Right lobe of liver (tissue), 6 donors: ENCODE results near the gene PTPRN2. TPM values are rescaled to one million over a fixed set of nuclear protein-coding genes. Genes with fewer than 3 reads are reported as not detected.

Source experiments
- ATAC-seq, 4 donors: fragments of 200-7000 bp; cut with Tn5 transposase; one replicate each; pipeline ENCODE4 v1.9.1; 2020; ENCODE audit warnings: mild to moderate bottlenecking in 4 of 4, moderate library complexity in 4 of 4
- DNase-seq, 3 donors: peaks; one replicate each; pipeline ENCODE4 v3.0.0-alpha.2; 2020
- H3K27ac ChIP-seq, 3 donors: fragments of 200-600 bp; one replicate each; pipeline ENCODE4 v1.8.0; 2022
- H3K27me3 ChIP-seq, 2 donors: fragments of 200-600 bp; one replicate each; pipeline ENCODE4 v1.8.0; 2022
- H3K36me3 ChIP-seq, 4 donors: fragments of 200-600 bp; sonication (generic) in 1 of 4; one replicate each; pipeline versions ENCODE4 v1.5.1 to v1.8.0; 2017 to 2022; ENCODE audit warnings: control low read depth in 1 of 4
- H3K4me1 ChIP-seq, 4 donors: fragments of 200-600 bp; sonication (generic) in 1 of 4; one replicate each; pipeline versions ENCODE4 v1.5.1 to v1.8.0; 2017 to 2022; ENCODE audit warnings: control low read depth in 1 of 4
- H3K4me3 ChIP-seq, 3 donors: fragments of 200-600 bp; one replicate each; pipeline ENCODE4 v1.8.0; 2022
- H3K9me3 ChIP-seq, 4 donors: fragments of 200-600 bp; sonication (generic) in 1 of 4; one replicate each; pipeline versions ENCODE4 v1.5.1 to v1.8.0; 2017 to 2022; ENCODE audit warnings: control low read depth in 1 of 4
- POLR2A ChIP-seq: fragments of 450-650 bp; IDR thresholded peaks from one replicate; pipeline ENCODE4 v1.6.1; 2017; ENCODE audit warnings: antibody characterized with exemption, mild to moderate bottlenecking
- WGBS: methylation state at CpG from one replicate; pipeline ENCODE4 v1.1.6; 2018; ENCODE audit warnings: low coverage, low lambda C conversion rate; ENCODE audit not compliant: insufficient coverage; ENCODE audit errors: missing lambda C conversion rate; 5-methylcytosine and 5-hydroxymethylcytosine counted together
- intact Hi-C, 2 donors: fragments of 100-400 bp; cut with DNase I; formaldehyde crosslinking; loops; one replicate each; pipeline versions ENCODE4 v1.11.2 to v1.14.1; 2022
- total RNA-seq, 6 experiments: library from RNA; depleted of rRNA in 2 of 6; stranded (reverse); fragments of >200 nt in 2 of 6; fragmentation: NEBNext Ultra II Directional in 3 of 6; extraction: Animal tissue kit (Norgen Biotek cat#: 25700) in 3 of 6; gene quantifications; one replicate each; pipeline versions ENCODE4 v1.1.0 to v1.2.4, GENCODE V29; 2016 to 2023
- TF ChIP-seq, protein P1 (sequence below), 4 donors: fragments of 200-600 bp in 3 of 4; fragments of 450-650 bp in 1 of 4; IDR thresholded peaks; one replicate each; pipeline versions ENCODE4 v1.5.1 to v1.8.0; 2016 to 2022; ENCODE audit warnings: antibody characterized with exemption in 4 of 4, mild to moderate bottlenecking in 2 of 4
- donor health status: DM: no; HTN: yes; CAD: no.
- donor health status: DM: no; HTN: no; CAD: no.
- donor health status: DM: no; HTN: no; CAD: no.
- donor health status: DM: no; HTN: yes; CAD: no.
- donor health status: DM: no; HTN: yes; CAD: no.

Gene PTPRN2
- total RNA-seq, 6 experiments from 2014 or later = 0.15 to 0.87 (median 0.67) TPM

DNA sequence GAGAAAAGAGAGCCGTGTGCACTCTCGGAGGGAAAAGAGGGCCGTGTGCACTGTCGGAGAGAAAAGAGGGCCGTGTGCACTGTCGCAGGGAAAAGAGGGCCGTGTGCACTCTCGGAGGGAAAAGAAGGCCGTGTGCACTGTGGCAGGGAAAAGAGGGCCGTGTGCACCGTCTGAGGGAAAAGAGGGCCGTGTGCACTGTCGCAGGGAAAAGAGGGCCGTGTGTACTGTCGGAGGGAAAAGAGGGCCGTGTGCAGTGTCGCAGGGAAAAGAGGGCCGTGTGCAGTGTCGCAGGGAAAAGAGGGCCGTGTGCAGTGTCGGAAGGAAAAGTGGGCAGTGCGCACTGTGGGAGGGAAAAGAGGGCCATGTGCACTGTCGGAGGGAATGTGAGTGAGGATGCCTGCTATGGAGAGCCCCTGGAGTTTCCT lies 1062.1 kb downstream of the PTPRN2 start:
- Histone ChIP-seq H3K9me3 (no peaks in the 10 kb centered on the region), H3K36me3 (no peaks in the 10 kb centered on the region), H3K4me1 (no peaks in the 10 kb centered on the region), H3K4me3 (no peak overlapping the region), H3K27me3 (no peaks in the 10 kb centered on the region), H3K27ac (no peak overlapping the region)
- TF ChIP-seq POLR2A = no peak
- TF ChIP-seq, protein P1, sequence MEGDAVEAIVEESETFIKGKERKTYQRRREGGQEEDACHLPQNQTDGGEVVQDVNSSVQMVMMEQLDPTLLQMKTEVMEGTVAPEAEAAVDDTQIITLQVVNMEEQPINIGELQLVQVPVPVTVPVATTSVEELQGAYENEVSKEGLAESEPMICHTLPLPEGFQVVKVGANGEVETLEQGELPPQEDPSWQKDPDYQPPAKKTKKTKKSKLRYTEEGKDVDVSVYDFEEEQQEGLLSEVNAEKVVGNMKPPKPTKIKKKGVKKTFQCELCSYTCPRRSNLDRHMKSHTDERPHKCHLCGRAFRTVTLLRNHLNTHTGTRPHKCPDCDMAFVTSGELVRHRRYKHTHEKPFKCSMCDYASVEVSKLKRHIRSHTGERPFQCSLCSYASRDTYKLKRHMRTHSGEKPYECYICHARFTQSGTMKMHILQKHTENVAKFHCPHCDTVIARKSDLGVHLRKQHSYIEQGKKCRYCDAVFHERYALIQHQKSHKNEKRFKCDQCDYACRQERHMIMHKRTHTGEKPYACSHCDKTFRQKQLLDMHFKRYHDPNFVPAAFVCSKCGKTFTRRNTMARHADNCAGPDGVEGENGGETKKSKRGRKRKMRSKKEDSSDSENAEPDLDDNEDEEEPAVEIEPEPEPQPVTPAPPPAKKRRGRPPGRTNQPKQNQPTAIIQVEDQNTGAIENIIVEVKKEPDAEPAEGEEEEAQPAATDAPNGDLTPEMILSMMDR (IDR thresholded peaks at IDR 0.05) = no peak
- intact Hi-C loops = no loop called here
- ATAC-seq (no peak), DNase-seq (peak in 1 of 3 donors; percentile 28)
- WGBS = 66% methylated on average over 21 of the region's 23 CpGs

- no peak overlapping the region for H3K27ac ChIP-seq
- no peaks in the 10 kb centered on the region for H3K9me3 ChIP-seq
- no peaks in the 10 kb centered on the region for H3K36me3 ChIP-seq
- TF ChIP-seq, protein P1 (IDR thresholded peaks at IDR 0.05) = no peak
- no peak for TF ChIP-seq POLR2A
- 43% methylated on average over 1 of the region's 1 CpG for WGBS
- no peaks in the 10 kb centered on the region for H3K27me3 ChIP-seq
- no peak for ATAC-seq
- intact Hi-C loops = no loop called here
- no peaks in the 10 kb centered on the region for H3K4me1 ChIP-seq
- no peak for DNase-seq
- H3K4me3 ChIP-seq = no peak overlapping the region
Observed at GRCh38 chr7:157524731-157525130, 1062.9 kb downstream of the PTPRN2 start.

DNA sequence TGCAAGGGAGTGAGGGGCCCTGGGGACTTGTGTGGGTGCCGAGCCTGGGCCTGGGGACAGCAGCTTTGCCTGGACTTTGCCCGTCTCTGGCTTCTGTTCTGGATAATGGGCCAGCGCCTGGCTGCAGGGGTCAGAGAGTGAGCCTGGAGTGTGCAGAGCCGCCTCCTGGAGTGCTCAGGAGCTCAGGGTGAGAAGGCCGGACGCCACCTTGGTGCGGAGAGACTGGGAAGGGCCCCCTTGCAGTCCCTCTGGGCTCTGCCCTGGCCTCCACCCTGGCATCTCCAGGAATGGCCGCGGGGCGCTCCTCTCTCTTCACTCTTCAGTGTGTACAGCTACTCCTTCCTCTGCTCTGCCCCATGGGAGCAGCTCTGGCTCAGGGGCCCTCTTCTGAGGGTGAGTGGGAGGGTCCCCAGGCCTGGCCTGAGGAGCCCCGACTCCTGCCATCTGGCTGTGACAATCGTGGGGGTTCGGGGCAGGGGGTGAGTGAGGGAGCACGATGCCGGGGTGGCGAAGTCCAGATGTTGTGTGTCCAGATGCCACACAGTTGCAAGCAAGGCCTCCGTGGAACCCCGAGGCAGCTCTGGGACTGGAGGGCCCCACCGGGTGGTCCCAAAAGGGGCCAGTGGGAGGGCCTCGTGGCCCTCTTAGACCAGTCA lies 1063.7 kb downstream of the PTPRN2 start:
- DNase-seq (peak in 2 of 3 donors; percentile 42), ATAC-seq (peak in 1 of 4 donors; percentile 12)
- 50% methylated on average over 2 of the region's 20 CpGs for WGBS
- Histone ChIP-seq H3K27ac (no peak overlapping the region), H3K27me3 (no peaks in the 10 kb centered on the region), H3K9me3 (no peaks in the 10 kb centered on the region), H3K4me1 (no peaks in the 10 kb centered on the region), H3K4me3 (no peak overlapping the region), H3K36me3 (no peaks in the 10 kb centered on the region)
- intact Hi-C loops = no loop called here
- TF ChIP-seq, protein P1 (IDR thresholded peaks at IDR 0.05) = no peak
- TF ChIP-seq POLR2A = no peak

DNA sequence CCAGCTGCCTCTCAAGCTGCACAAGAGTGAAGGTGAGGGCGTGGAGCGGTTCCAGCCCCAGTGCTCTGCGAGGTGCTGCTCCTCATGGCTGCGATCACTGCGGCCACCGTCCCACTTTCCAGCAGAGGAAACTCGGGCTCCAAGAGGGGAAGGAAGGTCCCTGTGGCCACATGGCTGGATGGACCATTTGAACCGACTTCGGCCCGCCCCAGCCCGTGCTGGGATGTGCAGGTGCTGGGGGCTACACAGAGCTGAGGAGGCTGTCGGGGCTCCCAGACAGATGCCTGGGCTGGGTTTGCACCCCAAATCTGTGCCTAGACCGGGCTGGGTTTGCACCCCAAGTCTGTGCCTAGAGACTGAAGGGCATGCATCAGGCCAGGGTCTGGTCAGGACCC lies 1064.3 kb downstream of the PTPRN2 start:
- ATAC-seq (no peak), DNase-seq (peak in 2 of 3 donors; percentile 25 to 37)
- Histone ChIP-seq H3K27me3 (no peaks in the 10 kb centered on the region), H3K9me3 (no peaks in the 10 kb centered on the region), H3K4me1 (no peaks in the 10 kb centered on the region), H3K4me3 (no peak overlapping the region), H3K36me3 (no peaks in the 10 kb centered on the region), H3K27ac (no peak overlapping the region)
- intact Hi-C loops = no loop called here
- WGBS = no CpG with 5 or more reads among the region's 13 CpGs
- TF ChIP-seq, protein P1 (IDR thresholded peaks at IDR 0.05) = no peak
- TF ChIP-seq POLR2A = no peak
